Muscle layer of colon (tissue), 2 donors: ENCODE data around the gene SGPP2.

ENCODE experiments used
- H3K27ac ChIP-seq: one replicate; pipeline ENCODE4 v1.7.0; 2013; ENCODE audit warnings: low read depth, mild to moderate bottlenecking, low read length, moderate library complexity
- H3K27me3 ChIP-seq, 2 donors: one replicate each; pipeline ENCODE4 v1.7.0; 2013; ENCODE audit warnings: low read length in 2 of 2, mild to moderate bottlenecking in 2 of 2; ENCODE audit not compliant: insufficient read depth in 2 of 2, control insufficient read depth in 1 of 2
- H3K36me3 ChIP-seq: one replicate; pipeline ENCODE4 v1.7.0; 2013; ENCODE audit warnings: mild to moderate bottlenecking, low read length; ENCODE audit not compliant: insufficient read depth
- H3K4me1 ChIP-seq: one replicate; pipeline ENCODE4 v1.7.0; 2013; ENCODE audit warnings: mild to moderate bottlenecking, low read length; ENCODE audit not compliant: insufficient read depth
- H3K4me3 ChIP-seq, 2 donors: one replicate each; pipeline ENCODE4 v1.7.0; 2013; ENCODE audit warnings: low read length in 2 of 2, low read depth in 1 of 2, mild to moderate bottlenecking in 1 of 2, moderate library complexity in 1 of 2
- H3K9ac ChIP-seq: one replicate; pipeline ENCODE4 v1.7.0; 2013; ENCODE audit warnings: low read length
- H3K9me3 ChIP-seq: one replicate; pipeline ENCODE4 v1.7.0; 2013; ENCODE audit warnings: mild to moderate bottlenecking, low read length
- donor health status: abdominal sarcoma.
- donor health status: Adenocarcinoma of cecum.

SGPP2 gene

GRCh38 chr2:222480497-222480896, 56.2 kb downstream of the SGPP2 start:
- H3K9ac ChIP-seq, result no peak overlapping the region
- H3K4me3 ChIP-seq, result no peak overlapping the region
- no peaks in the 10 kb centered on the region for H3K36me3 ChIP-seq
- no peaks in the 10 kb centered on the region for H3K27me3 ChIP-seq
- H3K4me1 ChIP-seq, result no peaks in the 10 kb centered on the region
- no peak overlapping the region for H3K27ac ChIP-seq
- no peaks in the 10 kb centered on the region for H3K9me3 ChIP-seq

DNA sequence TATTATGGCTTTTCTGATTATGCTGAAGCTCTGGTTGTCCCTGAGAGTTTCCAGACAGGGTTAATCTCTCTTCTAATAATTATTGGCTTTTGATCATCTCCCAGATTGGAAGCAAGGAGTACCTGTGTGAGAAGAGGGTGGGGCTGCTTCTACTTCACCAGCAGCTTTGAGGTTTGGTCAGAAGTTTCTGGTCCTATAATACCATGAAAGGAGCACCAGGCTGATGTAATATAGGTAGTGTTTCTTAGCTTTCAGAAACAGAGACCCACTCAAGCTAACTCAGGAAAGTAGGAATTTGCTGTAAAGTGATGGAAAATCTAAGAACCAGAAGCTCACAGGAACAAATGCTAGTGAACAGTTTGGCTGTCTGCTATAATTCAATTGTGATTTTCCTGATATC, 57.6 kb downstream of the SGPP2 start:
- no peak overlapping the region for H3K27ac ChIP-seq
- H3K36me3 ChIP-seq, result no peaks in the 10 kb centered on the region
- no peak overlapping the region for H3K4me3 ChIP-seq
- H3K27me3 ChIP-seq, result no peaks in the 10 kb centered on the region
- H3K4me1 ChIP-seq, result no peaks in the 10 kb centered on the region
- no peak overlapping the region for H3K9ac ChIP-seq
- no peaks in the 10 kb centered on the region for H3K9me3 ChIP-seq

GRCh38 chr2:222483513-222484039, 59.2 kb downstream of the SGPP2 start:
- Histone ChIP-seq H3K27me3 (no peaks in the 10 kb centered on the region), H3K27ac (no peak overlapping the region), H3K9ac (no peak overlapping the region), H3K4me3 (no peak overlapping the region), H3K36me3 (no peaks in the 10 kb centered on the region), H3K4me1 (no peaks in the 10 kb centered on the region), H3K9me3 (no peaks in the 10 kb centered on the region)

DNA sequence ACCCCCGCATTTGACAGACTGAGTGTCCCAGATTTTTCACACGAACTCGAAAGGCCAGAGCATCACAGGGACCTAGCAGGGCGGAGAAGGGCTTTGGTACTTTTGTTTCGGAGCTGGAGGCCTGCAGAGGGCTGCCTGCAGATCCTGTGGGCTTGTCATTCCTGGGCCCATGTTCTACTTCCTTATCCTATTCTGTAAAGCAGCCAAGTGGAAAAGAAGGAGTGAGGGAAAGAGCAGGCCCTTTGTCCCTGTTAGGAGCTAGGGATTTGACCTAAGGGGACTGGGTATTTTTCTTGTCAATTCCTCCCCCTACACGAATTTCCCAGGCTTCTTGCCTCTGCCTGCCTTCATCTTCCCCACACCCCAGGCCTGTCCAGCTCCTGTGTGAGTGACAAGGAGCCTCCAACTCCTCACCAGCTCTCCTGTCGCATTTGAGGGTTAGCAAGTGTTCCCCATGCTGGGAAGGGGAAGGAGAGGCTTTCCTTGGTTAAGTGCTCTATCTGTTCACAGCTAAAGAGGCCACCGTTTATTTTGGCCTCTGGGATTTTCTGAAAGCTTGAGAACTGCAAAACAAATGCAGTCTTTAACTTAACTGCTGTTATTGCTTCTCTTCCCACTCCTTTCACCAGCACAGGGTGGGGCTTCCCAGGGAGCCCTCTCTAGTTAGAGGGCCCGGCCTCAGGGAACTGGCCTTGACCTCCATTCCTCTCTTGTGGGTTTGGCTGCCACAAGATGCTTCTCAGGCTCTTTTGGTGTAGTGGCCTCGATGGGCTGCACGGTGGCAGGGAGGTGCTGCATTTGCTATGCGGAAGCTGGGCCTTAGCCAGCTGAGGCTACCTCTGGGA, 61.2 kb downstream of the SGPP2 start:
- H3K4me1 ChIP-seq, result no peaks in the 10 kb centered on the region
- no peak overlapping the region for H3K9ac ChIP-seq
- H3K36me3 ChIP-seq, result no peaks in the 10 kb centered on the region
- no peak overlapping the region for H3K27ac ChIP-seq
- H3K27me3 ChIP-seq, result no peaks in the 10 kb centered on the region
- no peaks in the 10 kb centered on the region for H3K9me3 ChIP-seq
- H3K4me3 ChIP-seq, result no peak overlapping the region

GRCh38 chr2:222490131-222490530, 65.8 kb downstream of the SGPP2 start:
- H3K9ac ChIP-seq, result no peak overlapping the region
- H3K9me3 ChIP-seq, result no peaks in the 10 kb centered on the region
- H3K27ac ChIP-seq, result no peak overlapping the region
- no peaks in the 10 kb centered on the region for H3K4me1 ChIP-seq
- no peaks in the 10 kb centered on the region for H3K27me3 ChIP-seq
- H3K36me3 ChIP-seq, result no peaks in the 10 kb centered on the region
- H3K4me3 ChIP-seq, result no peak overlapping the region

GRCh38 chr2:222492683-222493082, 68.3 kb downstream of the SGPP2 start:
- Histone ChIP-seq H3K9me3 (no peaks in the 10 kb centered on the region), H3K4me1 (no peaks in the 10 kb centered on the region), H3K27me3 (no peaks in the 10 kb centered on the region), H3K27ac (no peak overlapping the region), H3K9ac (no peak overlapping the region), H3K36me3 (no peaks in the 10 kb centered on the region), H3K4me3 (no peak overlapping the region)

DNA sequence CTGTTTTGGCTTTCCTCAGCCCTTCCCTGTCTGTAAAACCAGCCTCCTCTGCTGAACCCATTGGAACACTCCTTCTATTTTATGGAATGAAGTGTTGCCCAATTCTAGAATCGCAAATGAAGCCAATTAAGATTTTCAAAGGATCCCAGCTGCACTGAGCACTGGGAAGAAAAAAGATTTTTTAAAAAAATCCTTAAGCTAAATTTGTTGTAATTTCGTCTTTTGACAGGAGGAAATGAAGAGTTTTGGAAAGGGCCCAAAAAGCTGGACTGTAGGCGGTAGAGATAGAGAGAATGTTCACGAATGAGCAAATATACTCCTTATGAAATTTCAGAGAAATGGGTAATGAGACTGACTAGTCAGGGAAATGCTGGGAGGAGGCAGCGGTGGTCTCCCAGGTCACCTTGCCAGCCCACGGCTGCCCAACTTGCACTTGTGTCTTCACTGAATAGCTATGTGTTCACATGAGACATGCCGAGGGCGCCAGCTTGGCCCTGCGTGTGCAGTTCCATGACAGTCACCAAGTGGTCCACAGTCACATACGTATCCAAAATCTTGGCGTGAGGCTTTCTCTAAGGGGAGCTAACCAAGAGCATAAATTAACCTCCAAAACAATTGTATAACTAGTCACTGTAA, 69.9 kb downstream of the SGPP2 start:
- Histone ChIP-seq H3K36me3 (no peaks in the 10 kb centered on the region), H3K4me1 (no peaks in the 10 kb centered on the region), H3K27ac (no peak overlapping the region), H3K9ac (no peak overlapping the region), H3K9me3 (no peaks in the 10 kb centered on the region), H3K27me3 (no peaks in the 10 kb centered on the region), H3K4me3 (no peak overlapping the region)

DNA sequence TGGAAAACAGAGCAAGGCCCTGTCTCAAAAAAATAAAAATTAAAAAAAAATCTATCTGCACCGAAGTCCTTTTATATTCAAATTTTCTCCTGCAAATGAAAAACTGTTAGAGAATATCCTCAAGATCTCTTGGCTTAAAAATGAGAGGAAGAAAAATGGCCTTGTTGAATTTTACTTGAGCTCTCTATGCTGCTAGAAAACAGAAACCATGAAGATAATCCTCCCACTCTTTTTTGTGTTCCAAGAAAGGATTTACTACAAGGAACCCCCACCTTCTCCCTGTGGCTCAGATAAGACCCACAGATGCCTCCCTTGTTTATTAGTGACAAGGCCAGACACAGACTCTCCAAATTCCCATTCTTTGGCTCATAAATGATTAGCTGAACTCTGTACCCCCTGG, 71.0 kb downstream of the SGPP2 start:
- Histone ChIP-seq H3K27me3 (no peaks in the 10 kb centered on the region), H3K36me3 (no peaks in the 10 kb centered on the region), H3K9me3 (no peaks in the 10 kb centered on the region), H3K9ac (no peak overlapping the region), H3K27ac (no peak overlapping the region), H3K4me1 (no peaks in the 10 kb centered on the region), H3K4me3 (no peak overlapping the region)

DNA sequence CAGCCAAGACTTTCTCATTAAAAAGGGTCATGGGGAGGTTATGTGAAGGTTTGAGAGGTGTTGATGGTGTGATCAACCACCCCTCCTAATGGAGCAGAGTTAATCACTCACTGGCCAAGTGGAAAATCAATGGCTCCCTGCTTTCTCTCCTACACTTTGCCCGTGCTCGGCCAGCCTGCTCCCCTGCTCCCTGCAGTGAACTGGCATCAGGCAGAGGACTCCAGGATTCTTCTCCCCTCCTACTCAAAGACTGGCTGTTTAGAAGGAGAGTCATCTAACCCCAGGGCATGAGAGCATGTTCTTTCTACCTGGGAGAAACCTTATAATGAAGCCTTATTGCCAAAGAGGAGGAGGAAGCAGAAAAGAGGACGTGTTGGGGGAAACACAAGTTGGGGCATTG, 74.9 kb downstream of the SGPP2 start:
- H3K9ac ChIP-seq, result no peak overlapping the region
- H3K4me3 ChIP-seq, result no peak overlapping the region
- H3K27ac ChIP-seq, result no peak overlapping the region
- no peaks in the 10 kb centered on the region for H3K9me3 ChIP-seq
- no peaks in the 10 kb centered on the region for H3K36me3 ChIP-seq
- H3K4me1 ChIP-seq, result no peaks in the 10 kb centered on the region
- H3K27me3 ChIP-seq, result no peaks in the 10 kb centered on the region

GRCh38 chr2:222504191-222504590, 79.8 kb downstream of the SGPP2 start:
- Histone ChIP-seq H3K4me3 (no peak overlapping the region), H3K4me1 (no peaks in the 10 kb centered on the region), H3K27me3 (no peaks in the 10 kb centered on the region), H3K27ac (no peak overlapping the region), H3K9me3 (no peaks in the 10 kb centered on the region), H3K36me3 (no peaks in the 10 kb centered on the region), H3K9ac (no peak overlapping the region)

DNA sequence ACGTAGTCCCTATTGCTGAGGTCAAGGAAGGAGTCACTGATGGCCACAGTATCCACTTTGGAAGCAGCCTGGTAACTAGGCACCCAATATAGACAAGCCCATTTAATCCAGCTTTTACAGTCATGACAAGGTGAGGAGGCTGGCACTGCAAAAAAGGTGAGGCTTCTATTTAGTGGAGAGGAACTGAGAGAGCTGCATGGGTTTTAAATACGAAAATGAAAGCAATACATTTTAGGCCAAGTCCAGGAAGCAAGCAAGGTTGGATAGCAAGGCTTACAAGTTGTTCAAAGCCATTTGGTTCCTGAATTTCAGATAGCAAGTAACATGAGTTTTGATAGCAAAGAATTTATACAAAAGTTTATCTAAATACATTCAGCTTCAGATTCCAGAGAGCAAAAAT, 80.4 kb downstream of the SGPP2 start:
- Histone ChIP-seq H3K4me3 (no peak overlapping the region), H3K9ac (no peak overlapping the region), H3K4me1 (no peaks in the 10 kb centered on the region), H3K9me3 (no peaks in the 10 kb centered on the region), H3K36me3 (no peaks in the 10 kb centered on the region), H3K27ac (no peak overlapping the region), H3K27me3 (no peaks in the 10 kb centered on the region)
